ENCODE measurements around the gene COL6A3. TPM values are rescaled to one million over a fixed set of nuclear protein-coding genes. Genes with fewer than 3 reads are reported as not detected.

COL6A3 gene
- total RNA-seq, 1 experiment from 2014 or later = 0.81 TPM

DNA sequence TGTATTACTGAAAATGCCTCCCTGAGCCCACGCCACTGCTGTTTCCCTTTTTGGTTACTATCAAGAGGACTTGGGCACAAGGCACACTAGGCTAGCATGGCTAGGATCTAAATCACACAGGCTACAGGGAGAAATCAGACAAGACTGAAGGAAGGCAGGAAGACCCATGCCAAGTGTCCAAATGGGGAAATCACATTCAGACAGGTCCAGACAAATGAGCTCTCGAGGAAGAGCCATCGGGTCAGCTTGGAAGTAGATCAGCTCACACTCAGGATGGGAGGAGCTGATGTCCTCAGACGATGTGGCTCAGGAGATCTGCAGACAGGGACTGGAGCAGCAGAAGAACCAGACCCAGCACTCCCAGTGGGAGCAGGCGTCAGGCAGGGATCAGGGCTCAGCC is 113.2 kb downstream of the COL6A3 start:
- Mint-ChIP-seq H3K9me3 (peaks cover 28 to 29% of the 10 kb centered on the region in 2 experiments), H3K27me3 (ENCODE audit: low read depth) (no peaks in the 10 kb centered on the region; the same call in none of the 2 replicates), H3K27ac (no peak overlapping the region), H3K4me3 (no peak overlapping the region), H3K4me1 (no peaks in the 10 kb centered on the region; a peak in 1 of 4 replicates), H3K36me3 (ENCODE audit: insufficient read depth in 1 of 3, low read depth in 3 of 3) (peaks cover 10 to 21% (median 19%) of the 10 kb centered on the region in 3 experiments)
- Histone ChIP-seq H4K5ac (ENCODE audit: insufficient read length, low read depth, low read length) (no peak overlapping the region), H2BK5ac (ENCODE audit: insufficient read length, low read length) (no peak overlapping the region), H3K14ac (ENCODE audit: insufficient read depth, low read length) (peak overlapping the region; percentile 29; the same call in 1 of the 2 replicates), H2BK20ac (ENCODE audit: low read depth, low read length, poor library complexity, severe bottlenecking) (no peak overlapping the region), H4K20me1 (ENCODE audit: control insufficient read depth, insufficient read depth, insufficient read length) (no peaks in the 10 kb centered on the region), H3K9me3 (ENCODE audit: control insufficient read depth, low read depth, low read length) (peaks cover 4% of the 10 kb centered on the region), H3K27ac (ENCODE audit: insufficient read length, low read depth, low read length) (no peak overlapping the region), H2AK5ac (ENCODE audit: insufficient read length, low read length) (no peak overlapping the region), H3K4me2 (ENCODE audit: insufficient read depth, insufficient read length, low read length) (no peak overlapping the region), H3K56ac (ENCODE audit: insufficient read length, low read depth, low read length) (peak overlapping the region; percentile 8), H3T11ph (ENCODE audit: low read length) (no peak overlapping the region), H3K27me3 (ENCODE audit: insufficient read depth, low read length) (no peaks in the 10 kb centered on the region), H3K4me1 (ENCODE audit: insufficient read depth, low read length) (no peaks in the 10 kb centered on the region), H3K4ac (ENCODE audit: low read depth, low read length) (no peak overlapping the region), H2BK12ac (ENCODE audit: insufficient read length, low read depth, low read length) (no peak overlapping the region), H3K79me1 (ENCODE audit: insufficient read depth, low read depth, low read length, poor library complexity, severe bottlenecking) (no peaks in the 10 kb centered on the region), H2BK120ac (ENCODE audit: low read depth, low read length, poor library complexity, severe bottlenecking) (no peak overlapping the region), H3K23me2 (ENCODE audit: insufficient read length, low read depth, low read length, poor library complexity, severe bottlenecking) (no peaks in the 10 kb centered on the region), H3K9ac (ENCODE audit: extremely low read depth, insufficient read length, low read length) (no peak overlapping the region), H4K8ac (replicated peaks; ENCODE audit: insufficient read length, low read depth, low read length) (no peak overlapping the region), H3K79me2 (ENCODE audit: insufficient read depth, low read length) (no peaks in the 10 kb centered on the region), H3K18ac (ENCODE audit: insufficient read length, low read depth, low read length) (no peak overlapping the region), H2AFZ (ENCODE audit: low read length) (no peak overlapping the region), H2BK15ac (ENCODE audit: low read depth, low read length) (no peak overlapping the region), H4K91ac (ENCODE audit: insufficient read length, low read depth, low read length) (no peak overlapping the region), H3K23ac (ENCODE audit: insufficient read length, low read depth, low read length) (no peak overlapping the region)
- TF ChIP-seq, protein P1, sequence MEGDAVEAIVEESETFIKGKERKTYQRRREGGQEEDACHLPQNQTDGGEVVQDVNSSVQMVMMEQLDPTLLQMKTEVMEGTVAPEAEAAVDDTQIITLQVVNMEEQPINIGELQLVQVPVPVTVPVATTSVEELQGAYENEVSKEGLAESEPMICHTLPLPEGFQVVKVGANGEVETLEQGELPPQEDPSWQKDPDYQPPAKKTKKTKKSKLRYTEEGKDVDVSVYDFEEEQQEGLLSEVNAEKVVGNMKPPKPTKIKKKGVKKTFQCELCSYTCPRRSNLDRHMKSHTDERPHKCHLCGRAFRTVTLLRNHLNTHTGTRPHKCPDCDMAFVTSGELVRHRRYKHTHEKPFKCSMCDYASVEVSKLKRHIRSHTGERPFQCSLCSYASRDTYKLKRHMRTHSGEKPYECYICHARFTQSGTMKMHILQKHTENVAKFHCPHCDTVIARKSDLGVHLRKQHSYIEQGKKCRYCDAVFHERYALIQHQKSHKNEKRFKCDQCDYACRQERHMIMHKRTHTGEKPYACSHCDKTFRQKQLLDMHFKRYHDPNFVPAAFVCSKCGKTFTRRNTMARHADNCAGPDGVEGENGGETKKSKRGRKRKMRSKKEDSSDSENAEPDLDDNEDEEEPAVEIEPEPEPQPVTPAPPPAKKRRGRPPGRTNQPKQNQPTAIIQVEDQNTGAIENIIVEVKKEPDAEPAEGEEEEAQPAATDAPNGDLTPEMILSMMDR (conservative IDR thresholded peaks at IDR 0.05) = no peak
- WGBS (ENCODE audit: extremely low coverage, insufficient read length, low lambda C conversion rate) = no CpG with 5 or more reads among the region's 5 CpGs
- no peak for DNase-seq

Measured in H9 (cell line).